HG02852 (cell line): ENCODE results near the gene SLC27A3.
"Not testable (repeated sequence)": the region's sequence is repeated elsewhere in the genome, so short reads cannot be mapped to it uniquely, and the experiment has no call there.

ENCODE experiments used
- ATAC-seq: cut with Tn5 transposase; IDR thresholded peaks from one replicate; pipeline ENCODE4 v1.9.1; 2021; ENCODE audit warnings: mild to moderate bottlenecking, moderate library complexity; ENCODE audit not compliant: unreplicated experiment

The SLC27A3 gene

GRCh38 chr1:153760440-153760839, 14.8 kb upstream of the SLC27A3 start:
- ATAC-seq = no peak

DNA sequence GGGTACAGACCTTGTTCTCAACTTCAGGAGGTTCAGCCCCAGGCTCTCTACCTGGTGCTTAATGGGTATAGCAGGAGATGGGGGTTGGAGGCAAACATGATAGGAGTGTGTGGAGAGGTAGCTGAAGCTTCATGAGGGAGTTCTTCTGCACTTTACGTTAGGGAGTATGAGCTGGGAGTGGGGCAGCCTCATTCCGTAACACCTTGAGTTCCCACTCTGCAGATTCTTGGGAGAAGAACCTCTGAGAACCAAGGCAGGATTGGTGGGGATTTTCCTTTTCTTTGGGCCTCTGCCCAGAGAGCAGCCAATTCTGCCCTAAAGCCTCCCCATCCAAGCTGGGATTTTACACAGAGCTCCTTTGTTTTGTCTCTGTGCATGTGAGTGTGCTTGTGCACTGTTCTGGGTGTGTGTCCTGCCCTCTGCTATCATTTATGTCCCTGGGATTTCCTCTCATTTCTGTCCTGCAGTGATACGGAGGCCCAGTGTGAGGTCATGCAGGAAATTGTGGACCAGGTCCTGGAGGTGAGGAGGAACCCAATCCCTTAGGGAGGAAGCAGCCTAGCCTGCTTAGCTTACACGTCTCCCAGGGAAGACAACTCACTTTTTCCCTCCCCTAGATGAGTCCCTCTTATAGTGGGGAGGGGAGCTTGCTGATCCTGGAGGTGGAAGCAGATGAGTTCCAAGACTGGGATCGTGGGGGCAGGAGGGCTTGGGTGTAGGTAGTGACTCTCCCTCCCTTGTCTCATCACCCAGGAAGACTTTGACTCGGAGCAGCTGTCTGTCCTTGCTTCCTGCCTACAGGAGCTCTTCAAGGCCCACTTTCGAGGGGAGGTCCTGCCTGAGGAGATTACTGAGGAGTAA, 11.6 kb upstream of the SLC27A3 start:
- ATAC-seq = no peak

- no peak for ATAC-seq
Measured at GRCh38 chr1:153764310-153764709, 10.9 kb upstream of the SLC27A3 start.

- not testable (repeated sequence) for ATAC-seq
Measured at GRCh38 chr1:153766663-153767062, 8.5 kb upstream of the SLC27A3 start.

DNA sequence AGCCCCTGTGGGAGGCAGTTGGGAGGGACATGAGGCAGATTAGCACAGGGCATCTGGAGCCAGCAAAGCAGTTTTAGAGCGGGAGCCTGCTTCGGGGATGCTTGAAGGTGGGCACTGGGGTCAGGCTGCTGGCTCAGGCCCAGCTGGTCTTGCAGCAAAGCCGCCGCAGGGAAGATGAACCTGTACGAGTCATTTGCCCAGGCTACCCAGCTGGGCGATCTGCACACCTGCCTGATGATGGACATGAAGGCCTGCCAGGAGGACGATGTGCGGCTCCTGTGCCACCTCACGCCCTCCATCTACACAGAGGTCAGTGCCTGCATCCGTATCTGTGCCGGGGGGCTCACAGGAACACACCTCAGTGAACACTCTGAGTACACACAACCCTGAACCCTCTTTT, 7.7 kb upstream of the SLC27A3 start:
- no peak for ATAC-seq

DNA sequence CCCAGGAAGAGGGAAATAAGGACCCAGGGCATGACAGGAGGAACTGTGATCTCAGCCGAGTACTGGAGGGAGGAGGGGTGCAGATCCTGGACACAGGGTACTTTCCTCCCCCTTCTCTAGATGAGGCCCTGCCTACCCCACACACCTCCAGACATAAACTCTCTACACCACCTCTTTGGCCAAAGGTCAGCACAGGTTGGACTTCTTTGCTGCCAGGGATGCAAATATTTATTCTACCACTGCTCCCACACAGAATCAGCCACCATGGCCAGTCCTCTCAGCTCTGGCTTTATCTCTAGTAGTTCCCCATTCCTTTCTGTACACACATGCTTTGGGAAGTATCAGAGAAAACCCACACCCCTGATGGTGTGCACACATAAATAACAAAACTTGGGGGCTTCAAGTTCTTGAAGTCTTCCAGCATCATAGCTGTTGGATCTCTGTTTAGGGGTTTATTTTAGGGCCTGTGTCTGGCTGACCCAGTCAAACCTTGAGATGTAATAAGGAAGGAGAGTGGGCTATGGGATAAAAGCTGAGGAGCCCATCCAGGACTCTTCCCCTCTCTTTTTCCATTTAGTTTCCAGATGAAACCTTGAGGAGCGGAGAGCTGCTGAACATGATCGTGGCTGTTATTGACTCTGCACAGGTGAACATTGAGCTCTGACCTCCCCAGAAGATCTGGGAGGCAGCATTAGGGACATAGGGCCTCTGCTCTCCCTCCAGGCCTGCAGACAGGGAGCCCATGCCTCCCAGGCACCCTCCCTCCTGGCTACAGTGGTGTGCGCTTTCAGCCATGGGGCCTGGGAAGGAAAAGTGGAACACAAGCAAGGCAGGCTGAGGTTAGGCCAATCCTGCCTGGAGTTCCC, 6.7 kb upstream of the SLC27A3 start:
- no peak for ATAC-seq

DNA sequence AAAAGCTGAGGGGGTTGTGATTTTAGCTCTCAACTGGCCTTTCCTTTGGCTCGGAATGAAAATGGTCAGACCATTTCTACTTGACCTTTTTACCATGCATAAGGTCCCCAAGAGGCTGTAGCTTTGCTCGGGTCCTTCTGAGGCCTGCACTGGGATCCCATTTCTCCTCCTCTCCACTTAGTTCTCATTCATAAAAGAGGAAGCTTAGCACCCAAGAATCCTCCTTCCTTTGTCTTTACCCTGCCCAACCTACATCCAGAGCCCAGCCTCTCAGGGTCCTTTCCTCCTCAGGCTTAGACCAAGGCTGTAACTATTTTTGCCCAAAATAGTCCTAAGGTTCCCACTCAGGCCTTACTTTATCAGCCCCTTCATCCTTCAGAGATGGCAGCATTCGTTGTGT, 6.0 kb upstream of the SLC27A3 start:
- no peak for ATAC-seq

- no peak for ATAC-seq
Measured at GRCh38 chr1:153770797-153771196, 4.4 kb upstream of the SLC27A3 start.

DNA sequence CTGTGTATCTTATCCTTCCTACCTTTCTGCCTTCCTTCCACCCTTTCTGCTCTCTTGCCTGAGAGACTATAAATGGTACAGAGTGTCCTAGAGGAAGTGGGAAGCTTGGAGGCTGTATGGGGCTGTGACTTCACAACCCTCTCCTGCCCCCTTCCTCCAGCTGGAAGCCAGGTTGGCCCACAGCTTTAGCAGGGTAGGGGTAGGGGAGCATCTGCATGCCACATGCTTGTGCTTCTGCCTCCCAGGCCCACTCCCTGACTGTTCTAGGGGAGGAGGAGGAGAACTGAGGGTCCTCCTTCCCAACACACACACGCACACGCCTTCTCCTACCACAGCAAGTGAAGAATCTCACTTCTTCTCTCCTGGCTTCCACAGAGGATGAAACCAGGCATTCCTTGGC, 3.9 kb upstream of the SLC27A3 start:
- ATAC-seq = no peak

GRCh38 chr1:153771841-153772593, 3.2 kb upstream of the SLC27A3 start:
- no peak for ATAC-seq

GRCh38 chr1:153773096-153773921, 1.9 kb upstream of the SLC27A3 start:
- ATAC-seq = no peak

GRCh38 chr1:153774026-153774595, 1.1 kb upstream of the SLC27A3 start:
- ATAC-seq = no peak

GRCh38 chr1:153775458-153776327, 486 bp downstream of the SLC27A3 start:
- ATAC-seq = peak; percentile 48

- ATAC-seq = no peak
Measured at GRCh38 chr1:153776352-153776751, 1.1 kb downstream of the SLC27A3 start.

DNA sequence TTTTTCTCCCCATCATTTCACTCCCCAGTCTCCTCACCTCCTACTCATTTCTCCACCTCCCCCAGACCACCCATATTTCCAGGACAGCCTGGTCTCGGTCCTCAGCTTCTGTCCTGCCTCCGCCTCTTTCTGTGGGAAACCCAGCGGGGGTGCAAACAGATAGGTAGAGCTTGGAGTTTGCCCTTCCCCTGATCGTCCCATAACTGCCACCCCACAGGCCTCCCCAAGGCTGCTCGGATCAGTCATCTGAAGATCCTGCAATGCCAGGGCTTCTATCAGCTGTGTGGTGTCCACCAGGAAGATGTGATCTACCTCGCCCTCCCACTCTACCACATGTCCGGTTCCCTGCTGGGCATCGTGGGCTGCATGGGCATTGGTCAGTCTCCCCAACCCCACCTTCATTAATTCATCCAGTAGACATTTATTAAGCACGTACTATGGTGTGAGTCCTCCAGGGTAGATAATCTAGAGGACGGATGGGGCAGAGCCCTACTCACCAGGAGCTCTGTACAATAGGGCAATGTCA, 1.7 kb downstream of the SLC27A3 start:
- ATAC-seq = no peak

GRCh38 chr1:153777648-153778047, 2.4 kb downstream of the SLC27A3 start:
- ATAC-seq = no peak

- ATAC-seq = no peak
Measured at GRCh38 chr1:153778051-153778823, 3.0 kb downstream of the SLC27A3 start.
